SH-SY5Y (cell line): ENCODE measurements around the gene PILRA.

Experiments
- GATA2 ChIP-seq: IDR thresholded peaks from 2 replicates; pipeline ENCODE4 v1.6.1; 2011; ENCODE audit warnings: mild to moderate bottlenecking, low read depth, low read length
- GATA3 ChIP-seq: IDR thresholded peaks from 2 replicates; pipeline ENCODE4 v1.6.1; 2011; ENCODE audit warnings: low read depth, mild to moderate bottlenecking, low read length, moderate library complexity

- TF ChIP-seq GATA2, result no peak
- TF ChIP-seq GATA3, result no peak
Observed at GRCh38 chr7:100384628-100385294, 11.5 kb downstream of the PILRA start.
